Posterior cingulate gyrus (tissue), 11 donors: ENCODE data around the gene NEK4.
"Not testable (repeated sequence)": the region's sequence is repeated elsewhere in the genome, so short reads cannot be mapped to it uniquely, and the experiment has no call there.

Source experiments
- DNase-seq, 10 donors: peaks; one replicate each; pipeline versions ENCODE4 v3.0.0 to v3.0.0-alpha.2; 2020 to 2021; ENCODE audit warnings: mixed read lengths in 3 of 10
- intact Hi-C: fragments of 100-400 bp; cut with DNase I; formaldehyde crosslinking; loops from one replicate; pipeline ENCODE4 v1.15.1; 2023

The NEK4 gene

GRCh38 chr3:52681596-52681995, 89.1 kb downstream of the NEK4 start:
- intact Hi-C loops = loop anchor here (10.0 kb wide), 1 partner anchor 257 kb away; no protein-coding TSS in a partner anchor
- no peak for DNase-seq

GRCh38 chr3:52679811-52680210, 90.9 kb downstream of the NEK4 start:
- intact Hi-C loops = loop anchor here (10.0 kb wide), 1 partner anchor 255 kb away; no protein-coding TSS in a partner anchor
- no peak for DNase-seq

GRCh38 chr3:52679199-52679538, 91.6 kb downstream of the NEK4 start:
- DNase-seq = no peak
- intact Hi-C loops = no loop called here

GRCh38 chr3:52678265-52679198, 92.2 kb downstream of the NEK4 start:
- intact Hi-C loops = no loop called here
- no peak for DNase-seq

- DNase-seq, intact Hi-C loops: not testable (repeated sequence)
These were observed 94.5 kb downstream of the NEK4 start for GRCh38 chr3:52676201-52676600.

- DNase-seq = no peak
- intact Hi-C loops = no loop called here
These were observed 99.1 kb downstream of the NEK4 start for GRCh38 chr3:52671676-52672075.

- DNase-seq = no peak
- intact Hi-C loops = no loop called here
These were observed 99.9 kb downstream of the NEK4 start for GRCh38 chr3:52670621-52671521.

GRCh38 chr3:52663098-52663497, 107.6 kb downstream of the NEK4 start:
- intact Hi-C loops = no loop called here
- no peak for DNase-seq

GRCh38 chr3:52660046-52660445, 110.7 kb downstream of the NEK4 start:
- intact Hi-C loops = no loop called here
- DNase-seq = no peak
